Fibroblast of villous mesenchyme (primary cell): ENCODE data around the gene ZMAT2. TPM values are rescaled to one million over a fixed set of nuclear protein-coding genes. Genes with fewer than 3 reads are reported as not detected.

Source experiments
- DNase-seq: peaks from one replicate; pipeline ENCODE4 v3.0.0-alpha.2; 2010; ENCODE audit warnings: low read depth
- H3K4me3 ChIP-seq: 2 replicates; pipeline ENCODE4 v1.5.1; 2011; ENCODE audit warnings: low read depth, mild to moderate bottlenecking, low read length
- total RNA-seq: library from RNA; depleted of rRNA; stranded (reverse); fragments of >200 nt; gene quantifications from 2 replicates; pipeline ENCODE4 v1.2.3, GENCODE V29; 2012
- TF ChIP-seq, protein P1 (sequence below): IDR thresholded peaks from 2 replicates; pipeline ENCODE4 v1.5.1; 2012; ENCODE audit warnings: low read depth, mild to moderate bottlenecking, low read length; ENCODE audit not compliant: insufficient read depth

ZMAT2 gene
- total RNA-seq, 1 donor, result 47.1 TPM

DNA sequence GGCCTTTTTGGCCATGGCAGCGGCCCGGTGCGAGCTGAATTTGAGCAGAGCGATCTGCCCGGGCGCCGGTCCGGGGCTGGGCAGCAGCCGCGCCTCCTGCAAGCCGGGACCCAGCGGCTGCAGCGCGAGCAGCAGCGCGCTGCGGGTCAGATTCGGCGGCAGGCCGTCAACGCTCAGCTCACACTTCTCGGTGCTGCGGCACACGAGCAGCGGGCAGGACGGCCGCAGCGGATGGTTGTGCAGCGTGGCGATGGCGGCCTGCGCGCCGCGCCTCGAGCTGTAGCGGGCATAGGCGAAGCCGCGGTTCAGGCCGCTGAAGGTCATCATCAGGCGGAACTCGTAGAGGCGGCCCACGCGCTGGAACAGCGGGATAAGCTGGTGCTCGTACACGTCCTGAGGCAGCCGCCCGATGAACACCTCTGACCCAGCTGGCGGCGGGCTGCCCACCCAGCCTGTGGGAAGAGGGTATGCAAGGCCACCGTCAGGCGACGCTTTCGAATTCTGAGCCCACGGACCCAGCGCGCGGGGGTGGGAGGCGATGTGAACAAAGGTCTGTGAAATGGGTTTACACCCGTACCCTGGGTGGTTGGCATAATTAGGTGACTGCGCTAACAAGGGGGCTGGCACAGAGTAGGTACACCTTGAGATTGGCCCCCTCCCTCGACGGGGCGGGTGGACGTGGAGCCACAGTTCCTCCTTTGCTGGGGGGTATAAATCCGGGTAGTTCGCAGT, 27.6 kb upstream of the ZMAT2 start:
- DNase-seq, result peak; percentile 50
- TF ChIP-seq, protein P1, sequence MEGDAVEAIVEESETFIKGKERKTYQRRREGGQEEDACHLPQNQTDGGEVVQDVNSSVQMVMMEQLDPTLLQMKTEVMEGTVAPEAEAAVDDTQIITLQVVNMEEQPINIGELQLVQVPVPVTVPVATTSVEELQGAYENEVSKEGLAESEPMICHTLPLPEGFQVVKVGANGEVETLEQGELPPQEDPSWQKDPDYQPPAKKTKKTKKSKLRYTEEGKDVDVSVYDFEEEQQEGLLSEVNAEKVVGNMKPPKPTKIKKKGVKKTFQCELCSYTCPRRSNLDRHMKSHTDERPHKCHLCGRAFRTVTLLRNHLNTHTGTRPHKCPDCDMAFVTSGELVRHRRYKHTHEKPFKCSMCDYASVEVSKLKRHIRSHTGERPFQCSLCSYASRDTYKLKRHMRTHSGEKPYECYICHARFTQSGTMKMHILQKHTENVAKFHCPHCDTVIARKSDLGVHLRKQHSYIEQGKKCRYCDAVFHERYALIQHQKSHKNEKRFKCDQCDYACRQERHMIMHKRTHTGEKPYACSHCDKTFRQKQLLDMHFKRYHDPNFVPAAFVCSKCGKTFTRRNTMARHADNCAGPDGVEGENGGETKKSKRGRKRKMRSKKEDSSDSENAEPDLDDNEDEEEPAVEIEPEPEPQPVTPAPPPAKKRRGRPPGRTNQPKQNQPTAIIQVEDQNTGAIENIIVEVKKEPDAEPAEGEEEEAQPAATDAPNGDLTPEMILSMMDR, result no peak
- H3K4me3 ChIP-seq, result no peak overlapping the region

DNA sequence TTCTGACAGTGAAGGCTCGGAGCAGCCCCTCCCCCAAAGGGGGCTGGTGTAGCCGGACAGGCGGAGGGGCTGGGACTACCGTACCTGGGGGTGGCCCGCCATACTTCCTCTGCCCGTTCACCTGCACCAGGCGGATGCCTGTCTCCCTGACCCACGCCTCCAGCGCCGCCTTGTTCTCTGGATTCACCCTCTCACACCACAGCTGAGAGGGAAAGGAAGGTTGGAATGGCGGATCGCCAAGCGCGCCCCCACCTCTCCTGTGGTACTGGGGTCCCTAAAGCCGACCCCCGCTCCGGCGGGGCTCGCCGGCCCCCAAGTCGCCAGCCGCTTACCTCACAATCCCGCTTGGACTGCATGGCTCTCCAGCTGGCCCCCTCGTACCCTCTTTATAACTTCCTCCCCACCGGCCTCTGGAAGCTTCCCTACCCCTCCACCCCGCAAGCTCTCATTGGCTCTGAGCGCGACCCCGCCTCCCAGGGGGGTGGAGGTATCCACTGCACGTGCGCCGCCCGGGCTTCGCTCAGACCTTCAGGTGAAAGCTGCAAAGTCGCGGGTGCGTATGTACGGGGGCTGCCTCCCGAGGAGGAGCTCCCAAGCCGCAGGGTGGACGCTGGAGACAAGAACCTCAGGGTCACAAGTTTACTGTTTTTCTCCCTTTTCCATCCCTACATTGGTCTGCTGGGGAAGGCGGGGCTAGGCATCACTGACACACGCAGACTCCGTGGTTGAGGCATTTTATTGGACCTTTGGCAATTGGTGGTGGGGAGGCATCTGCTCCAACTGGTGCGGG, 26.9 kb upstream of the ZMAT2 start, which contains the start of gene DND1:
DND1 (minus strand) TSS at position 390 of the 790 bp plus-strand sequence; CDS start at position 356, 34 bp downstream.
- TF ChIP-seq, protein P1, result no peak
- no peak within 1 kb of the TSS for H3K4me3 ChIP-seq
- no peak for DNase-seq

- TF ChIP-seq, protein P1, result no peak
Measured at GRCh38 chr5:140674211-140674610, 26.0 kb upstream of the ZMAT2 start.

GRCh38 chr5:140674629-140675028, 25.6 kb upstream of the ZMAT2 start:
- H3K4me3 ChIP-seq, result no peak overlapping the region
- no peak for DNase-seq
- TF ChIP-seq, protein P1, result no peak

More at GRCh38 chr5:140674211-140674610, 26.0 kb upstream of the ZMAT2 start:
- no peak overlapping the region for H3K4me3 ChIP-seq
- DNase-seq, result no peak

- TF ChIP-seq, protein P1, result no peak
- no peak overlapping the region for H3K4me3 ChIP-seq
- no peak for DNase-seq
Measured at GRCh38 chr5:140677947-140678346, 22.3 kb upstream of the ZMAT2 start.

DNA sequence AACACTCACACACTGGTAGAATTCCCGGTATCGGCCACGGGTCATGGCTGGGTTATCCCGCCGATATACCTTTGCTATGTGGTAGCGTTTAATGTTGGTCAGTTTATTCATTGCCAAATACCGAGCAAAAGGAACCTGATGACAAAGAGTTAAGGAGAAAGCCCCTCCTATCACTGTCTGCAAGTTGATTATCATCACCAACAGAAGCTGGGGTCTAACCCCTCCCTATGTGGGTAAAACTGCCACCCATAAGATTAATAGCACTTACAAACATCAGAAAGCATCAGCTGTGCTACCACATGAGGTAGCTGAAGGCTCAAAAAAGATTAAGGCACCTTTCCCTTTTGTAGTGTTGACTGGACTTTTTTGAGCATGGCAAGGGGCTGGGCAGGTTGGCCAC, 21.3 kb upstream of the ZMAT2 start:
- no peak for DNase-seq
- TF ChIP-seq, protein P1, result no peak
- no peak overlapping the region for H3K4me3 ChIP-seq
